Inflammatory macrophage (primary cell): ENCODE measurements around the gene RNF19B.
"Not testable (repeated sequence)": the region's sequence is repeated elsewhere in the genome, so short reads cannot be mapped to it uniquely, and the experiment has no call there.

Source experiments
- DNase-seq, 2 donors: peaks; one replicate each; pipeline ENCODE4 v3.0.0-alpha.2; 2020 to 2022

The RNF19B gene

GRCh38 chr1:32992489-32993323 lies 28.1 kb upstream of the RNF19B start:
- peak; percentile 92 to 93 for DNase-seq

- no peak for DNase-seq
These were observed 27.3 kb upstream of the RNF19B start for GRCh38 chr1:32991819-32992488.

- DNase-seq, result no peak
These were observed 26.8 kb upstream of the RNF19B start for GRCh38 chr1:32991386-32991785.

- DNase-seq, result no peak
These were observed 26.3 kb upstream of the RNF19B start for GRCh38 chr1:32990887-32991286.

- DNase-seq, result peak; percentile 92 to 94
These were observed 24.8 kb upstream of the RNF19B start for GRCh38 chr1:32989160-32990050.

- DNase-seq, result no peak
These were observed 24.1 kb upstream of the RNF19B start for GRCh38 chr1:32988665-32989064.

GRCh38 chr1:32985226-32985625 lies 20.6 kb upstream of the RNF19B start:
- DNase-seq, result peak; percentile 26 to 59

- DNase-seq, result peak; percentile 30 to 46
These were observed 20.0 kb upstream of the RNF19B start for GRCh38 chr1:32984455-32985171.

- no peak for DNase-seq
These were observed 19.5 kb upstream of the RNF19B start for GRCh38 chr1:32984090-32984454.

- DNase-seq, result no peak
These were observed 18.4 kb upstream of the RNF19B start for GRCh38 chr1:32983020-32983419.

GRCh38 chr1:32981003-32981901 lies 16.6 kb upstream of the RNF19B start:
- DNase-seq, result peak; percentile 90 to 96

- no peak for DNase-seq
These were observed 15.5 kb upstream of the RNF19B start for GRCh38 chr1:32980080-32980479.

- DNase-seq, result no peak
These were observed 14.2 kb upstream of the RNF19B start for GRCh38 chr1:32978854-32979253.

GRCh38 chr1:32977546-32978087 lies 13.0 kb upstream of the RNF19B start:
- no peak for DNase-seq

- not testable (repeated sequence) for DNase-seq
These were observed 10.4 kb upstream of the RNF19B start for GRCh38 chr1:32975055-32975454.

- DNase-seq, result not testable (repeated sequence)
These were observed 8.8 kb upstream of the RNF19B start for GRCh38 chr1:32973458-32973857.

- DNase-seq, result peak in 1 of 2 donors; percentile 17
These were observed 8.3 kb upstream of the RNF19B start for GRCh38 chr1:32972814-32973428.

- no peak for DNase-seq
These were observed 7.0 kb upstream of the RNF19B start for GRCh38 chr1:32971576-32971975.

- DNase-seq, result no peak
These were observed 6.5 kb upstream of the RNF19B start for GRCh38 chr1:32971156-32971555.

- DNase-seq, result peak in 1 of 2 donors; percentile 43
These were observed 5.0 kb upstream of the RNF19B start for GRCh38 chr1:32969566-32969965.
